Muscle of back (tissue), 11 donors: ENCODE results near the gene GBX2. TPM values are rescaled to one million over a fixed set of nuclear protein-coding genes. Genes with fewer than 3 reads are reported as not detected.
"Not testable (repeated sequence)": the region's sequence is repeated elsewhere in the genome, so short reads cannot be mapped to it uniquely, and the experiment has no call there.

Source experiments
- DNase-seq, 3 donors: peaks; one replicate each; pipeline versions ENCODE4 v3.0.0 to v3.0.0-alpha.2; 2013
- polyA plus RNA-seq, 10 donors: library from polyadenylated mRNA; unstranded; fragments of 120-200 nt; gene quantifications; one replicate each; pipeline ENCODE4 v1.2.1, GENCODE V29; 2013; ENCODE audit not compliant: insufficient read length in 10 of 10

GBX2 gene
- polyA plus RNA-seq, 10 donors = 0.16 to 0.25 TPM; not detected in 8

- DNase-seq = no peak
Observed at GRCh38 chr2:236157815-236158498, 10.2 kb downstream of the GBX2 start.

DNA sequence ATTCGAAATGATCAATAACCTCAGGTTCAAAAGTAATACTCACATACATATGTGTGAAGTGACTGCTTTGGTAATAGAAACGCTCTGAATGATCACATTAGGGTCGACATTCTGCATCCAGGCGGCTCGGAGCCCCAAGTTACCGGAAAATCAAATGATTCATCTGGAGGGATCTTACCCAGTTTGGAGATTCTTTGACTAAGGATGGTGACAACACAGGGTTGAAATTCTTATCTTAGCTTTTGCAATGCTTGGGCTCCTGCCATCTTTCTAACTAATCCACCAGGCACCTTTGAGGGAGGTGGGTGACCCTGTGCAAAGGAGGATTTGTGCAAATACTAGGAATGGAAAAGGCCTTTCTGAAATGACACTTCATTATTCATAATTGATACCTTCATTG lies 10.8 kb downstream of the GBX2 start:
- DNase-seq = no peak

- no peak for DNase-seq
Observed at GRCh38 chr2:236156860-236157194, 11.4 kb downstream of the GBX2 start.

- DNase-seq = no peak
Observed at GRCh38 chr2:236156095-236156859, 11.9 kb downstream of the GBX2 start.

GRCh38 chr2:236155406-236155805 lies 12.8 kb downstream of the GBX2 start:
- DNase-seq = no peak

- DNase-seq = no peak
Observed at GRCh38 chr2:236146436-236146835, 21.8 kb downstream of the GBX2 start.

DNA sequence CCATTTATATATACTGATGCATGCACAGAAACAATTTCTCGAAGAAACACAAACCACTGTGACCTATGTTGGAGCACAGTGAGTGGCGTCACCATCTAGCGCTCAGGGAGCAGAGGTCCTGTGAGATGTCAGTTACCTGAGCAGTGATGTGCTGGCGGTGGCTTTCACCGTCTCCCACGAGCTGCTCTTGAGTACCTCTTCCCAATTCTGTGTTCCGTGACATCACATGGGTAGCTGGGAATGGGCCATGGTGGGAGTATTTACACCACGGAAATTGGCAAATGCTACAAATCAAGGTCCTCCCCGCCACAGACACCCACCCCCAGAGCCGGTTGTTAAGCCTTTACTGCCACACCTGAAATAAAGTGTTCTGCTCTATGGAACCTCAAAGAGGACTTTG lies 24.4 kb downstream of the GBX2 start:
- no peak for DNase-seq

DNA sequence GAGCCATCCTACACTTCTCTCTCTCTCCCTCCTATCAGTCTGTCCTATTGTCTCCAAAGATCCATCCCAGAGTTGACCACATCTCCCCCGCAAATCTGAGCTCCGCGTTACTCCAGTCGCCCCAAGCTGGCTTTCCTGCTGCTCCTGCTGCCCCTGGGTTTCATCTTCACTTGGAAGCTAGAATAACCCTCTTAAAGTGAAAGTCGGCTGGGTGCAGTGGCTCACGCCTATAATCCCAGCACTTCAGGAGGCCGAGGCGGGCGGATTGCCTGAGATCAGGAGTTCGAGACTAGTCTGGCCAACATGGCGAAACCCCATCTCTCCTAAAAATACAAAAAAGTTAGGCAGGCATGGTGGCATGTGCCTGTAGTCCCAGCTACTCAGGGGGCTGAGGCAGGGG lies 26.6 kb downstream of the GBX2 start:
- DNase-seq = not testable (repeated sequence)

DNA sequence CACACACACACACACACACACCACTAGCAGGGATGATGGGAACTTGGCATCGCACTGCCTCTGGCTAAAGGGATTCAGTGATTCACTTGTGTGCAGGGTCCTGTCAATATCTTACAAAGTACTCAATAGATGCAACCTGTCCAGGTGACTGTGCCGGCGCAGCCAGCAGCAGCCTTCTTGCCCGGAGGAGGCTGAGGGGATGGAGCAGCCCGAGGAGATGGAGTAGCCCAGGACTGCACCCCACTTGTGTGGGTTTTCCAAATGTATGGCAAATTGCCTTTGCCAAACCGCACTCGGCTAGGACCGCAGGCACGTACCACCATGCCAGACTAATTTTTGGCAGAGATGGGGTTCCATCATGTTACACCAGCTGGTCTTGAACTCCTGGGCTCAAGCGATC lies 31.1 kb downstream of the GBX2 start:
- no peak for DNase-seq

GRCh38 chr2:236136538-236136937 lies 31.6 kb downstream of the GBX2 start:
- no peak for DNase-seq

DNA sequence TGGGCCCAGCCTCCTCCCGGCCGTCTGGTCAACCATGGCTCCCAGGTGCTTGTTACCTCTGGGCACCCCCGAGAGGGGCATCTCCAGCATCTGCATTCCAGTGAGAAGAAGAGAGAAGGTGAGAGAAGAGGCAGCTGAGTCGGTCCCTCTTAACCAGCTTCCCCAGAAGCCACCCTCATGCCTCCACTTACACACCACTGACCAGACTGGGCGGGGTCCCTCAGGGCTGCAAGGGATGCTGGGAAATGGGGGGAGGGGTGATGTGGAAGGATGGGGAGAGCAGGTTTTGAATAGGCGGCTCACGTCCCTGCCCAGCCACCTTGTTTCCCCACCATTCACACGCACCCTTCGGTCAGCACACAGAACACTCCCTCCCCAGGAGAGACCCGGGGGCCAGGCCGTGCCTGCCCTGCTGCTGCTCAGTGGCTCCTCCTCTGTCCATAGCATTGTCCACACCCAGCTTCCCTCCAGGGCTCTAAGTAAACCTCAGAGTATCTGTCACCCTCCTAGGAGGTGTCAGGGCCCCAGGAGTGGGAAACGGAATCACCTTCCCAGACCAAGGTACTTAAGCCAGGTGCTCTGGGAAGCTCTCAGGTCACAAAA lies 34.7 kb downstream of the GBX2 start:
- no peak for DNase-seq

GRCh38 chr2:236131073-236131692 lies 37.0 kb downstream of the GBX2 start:
- no peak for DNase-seq

GRCh38 chr2:236130349-236130998 lies 37.7 kb downstream of the GBX2 start:
- DNase-seq = no peak

DNA sequence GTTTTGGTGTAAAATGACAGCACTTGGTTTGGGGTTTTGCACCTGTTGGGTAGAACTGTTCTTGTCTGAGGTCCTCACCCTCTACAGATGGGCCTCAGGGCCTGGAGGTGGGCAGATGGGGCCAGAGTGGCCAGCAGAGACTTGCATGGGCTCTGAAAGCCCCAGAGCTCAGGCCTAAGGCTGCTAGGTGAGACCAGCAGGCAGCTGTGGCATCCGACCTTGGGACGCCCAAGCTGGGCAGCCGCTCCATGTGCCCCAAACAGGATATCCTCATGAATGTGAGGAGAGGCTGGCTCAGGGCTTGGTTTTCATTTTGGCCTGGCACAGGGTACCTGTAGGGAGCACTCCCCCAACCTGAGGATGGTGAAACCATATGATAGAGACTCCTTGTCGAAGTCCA lies 38.3 kb downstream of the GBX2 start:
- DNase-seq = no peak

- no peak for DNase-seq
Observed at GRCh38 chr2:236128321-236128720, 39.9 kb downstream of the GBX2 start.

DNA sequence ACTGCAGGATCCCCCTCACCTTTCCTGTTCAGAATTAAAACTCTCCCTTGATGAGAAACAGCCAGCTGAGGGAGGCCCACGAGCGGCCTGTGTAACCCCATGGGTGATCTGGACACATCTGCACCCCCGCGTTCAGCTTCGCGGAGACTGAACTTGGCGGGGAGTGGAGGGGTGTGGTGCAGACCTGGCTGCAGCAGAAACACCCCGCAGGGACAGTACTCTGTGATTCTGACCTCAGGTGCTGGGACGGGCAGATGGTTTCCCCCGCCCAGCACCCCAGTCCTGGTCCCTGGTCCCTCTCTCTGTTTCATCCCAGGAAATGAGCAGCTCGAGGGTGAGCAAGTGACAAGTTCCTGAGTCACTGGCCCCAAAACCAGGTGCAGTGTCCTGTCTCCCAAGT lies 41.2 kb downstream of the GBX2 start:
- DNase-seq = no peak

DNA sequence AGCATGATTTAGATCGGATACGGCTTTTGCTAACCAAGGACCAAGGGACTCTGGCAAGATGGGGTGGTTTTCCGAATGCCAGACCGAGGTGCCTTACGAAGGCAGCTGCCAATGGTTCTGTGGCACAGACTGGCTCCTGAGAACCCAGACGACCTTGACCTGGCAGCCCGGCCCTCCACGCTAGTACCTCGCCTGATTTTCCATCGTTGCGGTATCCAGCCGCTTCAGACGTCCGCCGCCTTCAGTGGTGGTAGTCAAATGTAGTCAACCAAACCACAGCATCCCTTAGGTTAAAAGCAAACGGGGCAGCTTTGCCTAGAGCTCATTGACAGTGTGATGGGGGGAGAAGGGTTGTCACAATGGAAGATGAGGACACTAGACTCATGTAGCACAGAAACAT lies 42.6 kb downstream of the GBX2 start:
- DNase-seq = no peak

DNA sequence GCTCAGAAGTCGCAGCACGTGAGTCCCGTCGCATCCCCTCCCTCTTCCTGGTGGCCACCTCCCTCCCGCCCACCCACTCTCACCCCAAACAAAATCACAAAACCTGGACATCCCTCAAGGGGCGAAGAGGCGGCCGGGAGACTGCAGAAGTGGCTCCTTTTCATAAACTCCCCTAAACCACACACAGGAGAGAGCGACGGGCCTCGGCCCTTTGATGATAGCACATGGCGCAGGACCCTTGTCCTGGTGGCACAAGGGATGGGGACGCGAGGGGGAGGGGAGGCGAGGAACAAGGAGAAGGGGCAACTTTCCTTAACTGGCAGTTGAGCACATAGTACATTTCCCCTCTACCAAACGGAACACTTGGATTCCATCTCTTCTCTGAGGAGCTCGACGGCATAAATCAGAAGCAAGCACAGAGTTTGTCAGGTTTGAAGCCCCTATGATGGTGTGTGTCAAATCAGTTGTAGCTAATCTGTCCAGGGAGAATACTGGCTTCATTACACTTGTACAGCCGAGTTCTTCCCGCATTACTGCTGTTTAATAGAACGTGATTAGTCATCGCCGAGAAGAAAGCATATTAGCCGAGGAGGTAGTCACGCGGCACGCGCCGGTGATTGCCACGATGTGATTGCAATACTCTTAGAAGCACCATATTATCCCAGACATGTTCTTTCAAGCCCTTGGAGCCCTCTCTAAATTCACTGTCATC lies 43.8 kb downstream of the GBX2 start:
- no peak for DNase-seq

DNA sequence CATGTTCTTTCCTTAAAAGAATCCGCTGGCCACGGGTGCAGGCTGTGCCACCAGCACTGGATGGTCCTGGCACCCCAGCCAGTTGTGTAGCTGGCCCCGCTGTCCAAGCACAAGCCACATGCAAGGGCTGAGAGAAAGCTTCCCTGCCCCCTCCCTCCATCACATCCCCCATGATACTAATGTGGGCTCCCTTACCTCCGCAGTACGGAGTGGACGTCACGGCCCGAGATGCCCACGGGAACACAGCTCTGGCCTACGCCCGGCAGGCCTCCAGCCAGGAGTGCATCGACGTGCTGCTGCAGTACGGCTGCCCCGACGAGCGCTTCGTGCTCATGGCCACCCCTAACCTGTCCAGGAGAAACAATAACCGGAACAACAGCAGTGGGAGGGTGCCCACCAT lies 44.5 kb downstream of the GBX2 start:
- DNase-seq = no peak

DNA sequence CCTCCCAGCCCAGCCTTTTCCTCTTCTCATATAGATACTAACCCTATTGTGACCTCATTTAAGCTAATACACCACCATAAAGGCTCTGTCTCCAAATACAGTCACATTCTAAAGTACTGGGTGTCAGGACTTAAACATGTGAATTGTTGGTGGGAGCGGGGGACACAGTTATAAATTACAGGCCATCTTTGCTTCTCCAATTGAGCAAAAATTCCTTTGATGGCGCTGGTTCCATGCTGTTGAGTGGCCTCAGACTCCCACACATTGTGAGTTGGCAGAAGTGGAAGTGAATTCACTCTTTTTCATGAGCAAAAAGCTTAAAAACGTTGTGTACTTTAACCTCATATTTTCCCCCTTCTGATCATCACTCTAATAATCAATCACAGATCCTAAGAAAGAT lies 46.0 kb downstream of the GBX2 start:
- DNase-seq = no peak

- no peak for DNase-seq
Observed at GRCh38 chr2:236121546-236121945, 46.6 kb downstream of the GBX2 start.

- DNase-seq = no peak
Observed at GRCh38 chr2:236120829-236121228, 47.4 kb downstream of the GBX2 start.
